H1 (cell line): ENCODE results near the gene SH3YL1. TPM values are rescaled to one million over a fixed set of nuclear protein-coding genes. Genes with fewer than 3 reads are reported as not detected.

Experiments used
- SIN3A ChIP-seq, 2 experiments: IDR thresholded peaks in 1 of 2; conservative IDR thresholded peaks in 1 of 2; 2 replicates each; pipeline ENCODE4 v1.6.1; 2011 to 2012; ENCODE audit warnings: low read length in 2 of 2, improper control_type of control experiment in 1 of 2, low read depth in 1 of 2, mild to moderate bottlenecking in 1 of 2
- SP2 ChIP-seq: IDR thresholded peaks from 2 replicates; pipeline ENCODE4 v1.6.1; 2012; ENCODE audit warnings: mild to moderate bottlenecking, low read length, inconsistent platforms
- polyA plus RNA-seq, 7 experiments: library from polyadenylated mRNA; depleted of rRNA in 3 of 7; stranded (reverse) in 5 of 7; unstranded in 2 of 7; fragments of >200 nt in 5 of 7; fragments of 200-250 nt in 2 of 7; gene quantifications; 1 replicate in 5 of 7; 2 replicates in 1 of 7; 4 replicates in 1 of 7; pipeline versions ENCODE4 v1.2.1 to v1.2.3, GENCODE V29; 2011 to 2013; ENCODE audit warnings: missing spikeins in 2 of 7, mixed read lengths in 2 of 7
- total RNA-seq: library from RNA; stranded (reverse); fragmentation: NEBNext Ultra II Directional; extraction: Animal tissue kit (Norgen Biotek cat#: 25700); gene quantifications from 2 replicates; pipeline ENCODE4 v1.2.1, GENCODE V29; 2021

SH3YL1 gene
- total and polyA plus RNA-seq, 2 of the 8 experiments (the other 6 are each of a cell fraction or from before 2014, with no cell fraction given): 13.6 to 37.2 TPM

GRCh38 chr2:228518-229278 lies 35.1 kb downstream of the SH3YL1 start (continued):
- TF ChIP-seq SIN3A (conservative IDR thresholded peaks at IDR 0.05 in 1 of 2, IDR thresholded peaks at IDR 0.05 in 1 of 2; ENCODE audit: low read depth in 1 of 2, low read length in 2 of 2) (no peak), SP2 (no peak)
